KMS-11 (cell line): ENCODE measurements around the gene CFAP92.
A peak's percentile ranks its signal among the peaks of the same experiment; 100 is the strongest.

Source experiments
- H2AFZ ChIP-seq: fragments of 200-600 bp; sonication (generic); 2 replicates; pipeline ENCODE4 v1.6.1; 2016; ENCODE audit warnings: antibody characterized with exemption, mixed run types, low read depth
- H3K27ac ChIP-seq: fragments of 200-600 bp; sonication (generic); 2 replicates; pipeline ENCODE4 v1.6.1; 2016; ENCODE audit warnings: mild to moderate bottlenecking, mixed run types
- H3K27me3 ChIP-seq: fragments of 200-600 bp; sonication (generic); 2 replicates; pipeline ENCODE4 v1.6.1; 2017; ENCODE audit warnings: mild to moderate bottlenecking, low read depth, mixed run types, moderate library complexity; ENCODE audit not compliant: insufficient read depth
- H3K36me3 ChIP-seq: fragments of 200-600 bp; sonication (generic); 2 replicates; pipeline ENCODE4 v1.6.1; 2017; ENCODE audit warnings: mild to moderate bottlenecking, mixed run types; ENCODE audit not compliant: insufficient read depth
- H3K4me1 ChIP-seq: fragments of 200-600 bp; sonication (generic); 2 replicates; pipeline ENCODE4 v1.6.1; 2016; ENCODE audit warnings: mild to moderate bottlenecking, low read depth, mixed run types; ENCODE audit not compliant: poor library complexity, severe bottlenecking
- H3K4me2 ChIP-seq: fragments of 200-600 bp; sonication (generic); 2 replicates; pipeline ENCODE4 v1.7.0; 2016; ENCODE audit warnings: mild to moderate bottlenecking, mixed run types
- H3K4me3 ChIP-seq: fragments of 200-600 bp; sonication (generic); IDR thresholded peaks from 2 replicates; pipeline ENCODE4 v1.6.1; 2017; ENCODE audit warnings: low read depth, low read length, mixed read lengths; ENCODE audit not compliant: insufficient read depth
- H3K79me2 ChIP-seq: fragments of 200-600 bp; sonication (generic); 2 replicates; pipeline ENCODE4 v1.6.1; 2016; ENCODE audit warnings: low read depth, mixed run types; ENCODE audit not compliant: insufficient read depth
- H3K9ac ChIP-seq: fragments of 200-600 bp; sonication (generic); 2 replicates; pipeline ENCODE4 v1.6.1; 2016; ENCODE audit warnings: mild to moderate bottlenecking, mixed run types
- H4K20me1 ChIP-seq: fragments of 200-600 bp; sonication (generic); 2 replicates; pipeline ENCODE4 v1.6.1; 2016; ENCODE audit warnings: mild to moderate bottlenecking, mixed run types; ENCODE audit not compliant: insufficient read depth
- TF ChIP-seq, protein P1 (sequence below): fragments of 200-600 bp; sonication (generic); conservative IDR thresholded peaks from 2 replicates; pipeline ENCODE4 v1.6.1; 2017; ENCODE audit warnings: low read depth, mild to moderate bottlenecking, antibody characterized with exemption, low read length, moderate library complexity, mixed read lengths

CFAP92 gene

DNA sequence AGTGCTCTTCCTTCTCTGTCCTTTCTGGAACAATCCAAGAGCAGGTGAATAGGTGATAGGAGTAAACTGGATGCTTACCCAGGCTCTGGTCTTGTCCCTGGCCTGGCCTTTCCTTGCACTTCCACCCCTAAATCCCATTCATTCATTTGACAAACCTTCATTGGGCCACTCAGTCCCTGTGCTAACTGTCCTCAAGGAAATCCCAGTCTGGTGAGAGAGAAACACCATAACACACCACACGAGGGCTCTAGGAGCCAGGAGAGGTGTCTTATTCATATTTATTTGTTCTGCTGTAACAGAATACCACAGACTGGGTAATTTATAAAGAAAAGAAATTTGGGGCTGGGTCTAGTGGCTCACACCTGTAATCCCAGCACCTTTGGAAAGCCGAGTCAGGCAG is 30.0 kb upstream of the CFAP92 start:
- H2AFZ ChIP-seq: no peak overlapping the region
- no peaks in the 10 kb centered on the region for H3K79me2 ChIP-seq
- TF ChIP-seq, protein P1, sequence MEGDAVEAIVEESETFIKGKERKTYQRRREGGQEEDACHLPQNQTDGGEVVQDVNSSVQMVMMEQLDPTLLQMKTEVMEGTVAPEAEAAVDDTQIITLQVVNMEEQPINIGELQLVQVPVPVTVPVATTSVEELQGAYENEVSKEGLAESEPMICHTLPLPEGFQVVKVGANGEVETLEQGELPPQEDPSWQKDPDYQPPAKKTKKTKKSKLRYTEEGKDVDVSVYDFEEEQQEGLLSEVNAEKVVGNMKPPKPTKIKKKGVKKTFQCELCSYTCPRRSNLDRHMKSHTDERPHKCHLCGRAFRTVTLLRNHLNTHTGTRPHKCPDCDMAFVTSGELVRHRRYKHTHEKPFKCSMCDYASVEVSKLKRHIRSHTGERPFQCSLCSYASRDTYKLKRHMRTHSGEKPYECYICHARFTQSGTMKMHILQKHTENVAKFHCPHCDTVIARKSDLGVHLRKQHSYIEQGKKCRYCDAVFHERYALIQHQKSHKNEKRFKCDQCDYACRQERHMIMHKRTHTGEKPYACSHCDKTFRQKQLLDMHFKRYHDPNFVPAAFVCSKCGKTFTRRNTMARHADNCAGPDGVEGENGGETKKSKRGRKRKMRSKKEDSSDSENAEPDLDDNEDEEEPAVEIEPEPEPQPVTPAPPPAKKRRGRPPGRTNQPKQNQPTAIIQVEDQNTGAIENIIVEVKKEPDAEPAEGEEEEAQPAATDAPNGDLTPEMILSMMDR: peak; percentile 26; the same call in 1 of the 2 replicates
- no peak overlapping the region for H3K4me3 ChIP-seq
- H4K20me1 ChIP-seq: no peaks in the 10 kb centered on the region
- H3K9ac ChIP-seq: no peak overlapping the region
- H3K27ac ChIP-seq: no peak overlapping the region
- H3K27me3 ChIP-seq: no peaks in the 10 kb centered on the region
- H3K36me3 ChIP-seq: no peaks in the 10 kb centered on the region
- H3K4me1 ChIP-seq: peaks cover 6% of the 10 kb centered on the region
- no peak overlapping the region for H3K4me2 ChIP-seq

GRCh38 chr3:129023008-129023358 is 29.1 kb upstream of the CFAP92 start:
- H3K4me1 ChIP-seq: peaks cover 6% of the 10 kb centered on the region
- H3K27me3 ChIP-seq: no peaks in the 10 kb centered on the region
- H3K4me2 ChIP-seq: no peak overlapping the region
- H4K20me1 ChIP-seq: no peaks in the 10 kb centered on the region
- TF ChIP-seq, protein P1: no peak
- H3K79me2 ChIP-seq: no peaks in the 10 kb centered on the region
- H3K4me3 ChIP-seq: no peak overlapping the region
- H3K36me3 ChIP-seq: no peaks in the 10 kb centered on the region
- H3K27ac ChIP-seq: no peak overlapping the region
- no peak overlapping the region for H3K9ac ChIP-seq
- H2AFZ ChIP-seq: no peak overlapping the region

DNA sequence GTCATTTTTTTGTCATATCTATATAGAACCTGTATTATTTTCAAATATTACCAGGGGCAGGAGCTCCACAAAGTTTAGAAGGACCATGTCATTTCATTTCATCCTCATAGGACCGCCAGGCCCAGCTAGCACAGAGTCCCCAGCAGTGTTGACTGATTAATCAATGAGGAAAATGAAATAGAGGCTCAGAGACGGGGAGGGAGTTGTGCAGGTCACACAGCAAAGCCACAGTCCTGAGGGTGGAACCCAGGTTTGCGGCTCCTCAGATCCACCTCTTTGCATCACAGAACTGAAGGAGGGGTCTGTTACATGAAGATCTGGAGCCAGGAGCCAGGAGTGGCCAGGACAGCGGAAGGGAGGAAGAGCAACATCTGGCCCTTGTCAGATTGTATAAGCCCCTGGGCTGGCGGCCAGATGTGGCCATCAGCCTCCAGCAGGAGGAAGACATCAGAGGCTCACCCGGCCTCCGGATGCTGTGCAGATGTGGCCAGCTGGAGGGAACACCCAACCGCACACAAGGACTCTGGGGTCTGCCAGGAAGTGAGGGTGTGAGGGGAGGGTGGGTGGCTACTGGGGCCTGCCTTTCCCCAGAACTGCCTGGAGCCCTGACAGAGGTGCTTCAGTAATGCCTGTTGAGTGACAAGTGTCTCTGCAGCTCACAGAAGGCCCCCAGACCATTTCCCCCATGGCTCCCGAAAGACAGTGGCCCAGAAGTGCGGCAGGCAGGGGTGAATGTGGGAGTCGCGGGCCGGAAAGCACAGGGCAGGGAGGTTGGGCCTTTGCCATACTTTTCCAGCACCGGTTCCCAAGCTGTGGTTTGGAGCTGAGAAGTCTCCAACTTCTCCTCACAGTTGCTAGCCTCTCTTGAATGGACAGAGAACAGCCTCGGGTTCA is 28.5 kb upstream of the CFAP92 start:
- no peak overlapping the region for H3K9ac ChIP-seq
- H2AFZ ChIP-seq: no peak overlapping the region
- no peaks in the 10 kb centered on the region for H3K36me3 ChIP-seq
- H3K79me2 ChIP-seq: no peaks in the 10 kb centered on the region
- H3K27me3 ChIP-seq: no peaks in the 10 kb centered on the region
- TF ChIP-seq, protein P1: no peak
- peaks cover 6% of the 10 kb centered on the region for H3K4me1 ChIP-seq
- H3K4me3 ChIP-seq: no peak overlapping the region
- H4K20me1 ChIP-seq: no peaks in the 10 kb centered on the region
- no peak overlapping the region for H3K27ac ChIP-seq
- no peak overlapping the region for H3K4me2 ChIP-seq

DNA sequence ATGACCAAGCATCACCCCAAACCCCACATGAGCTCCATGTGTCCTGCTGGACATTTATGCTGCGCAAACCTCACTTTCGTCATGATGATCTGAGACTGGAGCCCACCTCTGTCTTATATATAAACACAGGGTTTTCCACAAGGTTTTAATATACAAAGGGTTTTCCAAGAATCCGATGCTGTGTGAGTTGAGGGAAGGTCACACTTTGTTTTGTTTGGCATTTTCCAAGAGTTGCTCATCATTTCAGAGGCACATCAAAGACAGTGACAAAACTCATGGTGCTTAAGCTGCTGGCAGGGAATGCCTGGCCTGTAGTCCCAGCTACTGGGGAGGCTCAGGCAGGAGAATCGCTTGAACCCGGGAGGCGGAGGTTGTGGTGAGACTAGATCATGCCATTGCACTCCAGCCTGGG is 27.3 kb upstream of the CFAP92 start:
- Histone ChIP-seq H3K4me3 (no peak overlapping the region), H2AFZ (no peak overlapping the region), H4K20me1 (no peaks in the 10 kb centered on the region), H3K9ac (no peak overlapping the region), H3K4me2 (no peak overlapping the region), H3K27ac (no peak overlapping the region), H3K79me2 (no peaks in the 10 kb centered on the region), H3K27me3 (no peaks in the 10 kb centered on the region), H3K4me1 (no peaks in the 10 kb centered on the region), H3K36me3 (no peaks in the 10 kb centered on the region)
- TF ChIP-seq, protein P1: no peak
